Measurements from ENCODE around the gene PSAPL1.

Gene PSAPL1

DNA sequence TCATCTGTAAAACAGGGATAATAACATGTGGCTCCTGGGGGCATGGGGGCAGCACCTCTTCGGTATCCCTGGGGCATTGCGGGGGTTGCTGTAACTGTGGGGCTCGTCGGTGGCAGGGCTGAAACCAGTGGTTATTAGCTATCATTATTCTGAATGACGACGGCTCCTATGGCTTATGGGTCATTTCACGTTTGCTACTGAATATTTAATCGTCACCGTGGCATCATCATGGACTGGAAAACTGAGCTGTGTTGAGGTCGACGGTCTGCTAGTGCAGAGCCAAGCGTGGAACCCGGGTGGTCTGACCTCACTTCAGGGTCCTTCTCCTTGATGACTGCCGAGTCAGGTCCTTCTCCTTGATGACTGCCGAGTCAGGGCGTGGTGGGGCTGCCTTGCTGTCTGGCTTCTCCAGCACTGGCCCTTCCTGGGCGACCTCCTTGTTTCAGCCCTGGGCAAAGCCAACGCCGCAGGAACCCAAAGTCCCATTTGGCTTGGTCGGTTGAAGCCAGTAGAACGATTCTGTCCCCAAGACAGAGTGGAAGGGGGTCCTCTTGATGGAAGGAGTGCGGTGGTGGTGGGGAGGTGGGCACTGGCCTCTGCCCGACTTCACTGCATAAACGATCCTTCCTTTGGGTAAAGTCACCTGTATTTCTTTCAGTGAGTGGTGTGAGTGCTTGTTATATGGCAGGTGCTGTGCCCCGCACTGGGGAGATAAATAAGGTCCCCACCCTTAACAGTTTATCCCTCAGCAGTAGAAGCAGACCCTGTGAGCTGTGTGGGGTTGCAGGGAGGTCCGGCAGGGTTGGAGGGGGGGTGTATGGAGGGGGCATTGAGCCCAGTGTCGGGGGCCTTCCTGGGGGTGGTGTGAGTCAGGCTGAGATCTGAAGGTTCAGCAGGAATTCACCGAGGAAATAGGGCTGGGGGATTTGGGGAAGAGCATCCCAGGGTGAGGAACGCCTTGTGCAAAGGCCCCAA, 40.8 kb downstream of the PSAPL1 start:
- no peak for FAIRE-seq

DNA sequence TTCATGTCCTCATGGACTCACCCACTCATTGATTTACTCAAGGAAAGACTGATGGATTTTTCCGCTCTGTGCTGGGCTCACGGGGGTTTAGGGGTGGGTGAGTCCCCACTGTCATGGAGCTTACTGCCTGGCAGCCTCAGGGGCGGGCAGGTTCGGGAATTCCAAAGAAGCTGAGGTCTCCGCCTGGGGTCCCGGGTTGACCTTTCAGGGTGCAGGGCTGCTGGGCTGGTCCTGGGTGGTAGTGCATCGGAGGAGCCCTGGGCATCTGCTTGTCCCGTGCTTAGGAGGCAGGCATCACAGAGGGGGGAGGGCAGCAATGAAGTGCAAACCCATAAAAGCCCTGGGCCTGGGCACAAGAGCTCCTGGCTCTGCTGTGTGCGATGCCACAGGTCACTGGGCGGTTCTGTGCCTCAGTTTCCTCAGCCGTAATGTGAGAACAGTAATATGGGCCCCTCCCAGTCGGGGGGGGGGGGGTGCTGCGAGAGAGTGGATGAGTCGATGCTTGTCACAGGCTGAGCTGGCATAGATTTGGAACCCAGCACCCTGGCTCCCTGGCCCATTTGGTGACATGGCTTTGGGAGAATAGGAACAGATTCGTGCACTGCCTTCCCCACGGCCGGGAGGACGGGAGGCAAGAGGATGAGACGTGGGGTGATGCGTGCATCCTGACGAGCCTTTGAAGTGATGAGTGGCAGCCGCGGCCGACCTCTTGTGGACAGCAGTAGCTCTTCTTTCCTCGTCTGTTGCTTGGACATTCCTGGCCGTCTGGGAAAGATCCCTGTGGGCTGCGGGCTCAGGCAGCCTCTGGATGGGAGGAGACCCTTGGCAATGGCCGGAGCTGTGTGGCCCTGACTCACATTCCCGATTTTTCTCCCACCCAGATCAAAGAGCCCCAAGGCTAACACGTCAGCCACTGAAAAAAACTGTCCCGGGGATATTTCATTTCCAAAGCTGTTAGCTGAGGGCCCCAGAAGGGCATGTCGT, 42.0 kb downstream of the PSAPL1 start:
- FAIRE-seq: no peak

DNA sequence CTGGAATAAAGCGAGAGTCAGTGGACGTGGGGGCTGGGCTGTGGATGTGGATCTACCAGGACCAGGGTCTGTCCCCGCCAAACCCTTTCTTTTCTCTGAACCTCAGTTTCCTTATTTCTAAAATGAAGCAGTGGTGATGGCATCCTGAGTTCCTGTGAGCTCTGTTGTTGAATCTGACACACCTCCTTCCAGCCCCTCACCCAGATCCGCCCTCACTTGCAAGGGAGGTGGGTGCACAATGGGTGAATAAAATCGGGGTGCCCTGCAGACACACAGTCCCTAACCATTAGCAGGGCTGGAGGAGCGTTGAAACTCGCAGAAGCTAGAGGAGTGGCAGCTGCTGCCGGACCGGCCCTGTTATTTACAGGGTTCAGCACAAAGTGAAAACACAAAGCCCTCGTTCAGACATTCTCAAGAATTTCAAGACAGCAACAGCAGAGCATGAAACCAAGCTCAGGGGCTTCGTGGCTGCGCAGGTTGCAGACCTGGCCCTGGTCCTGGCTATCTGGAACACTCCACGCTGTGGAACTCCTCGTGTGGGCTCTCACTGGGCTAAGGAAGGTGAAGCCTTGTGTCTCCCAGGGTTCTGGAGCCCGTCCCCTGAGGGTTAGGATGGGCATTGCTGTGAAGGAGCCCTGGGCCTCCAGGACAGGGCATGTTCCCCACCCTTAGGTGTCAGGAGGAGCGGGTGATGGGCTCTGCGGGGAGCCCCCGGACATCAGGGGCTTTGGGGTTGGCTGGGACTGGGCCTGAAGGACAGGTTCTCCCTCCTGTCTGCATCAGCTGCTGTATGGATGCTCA, 42.9 kb downstream of the PSAPL1 start:
- no peak for FAIRE-seq

GRCh38 chr4:7390906-7391636, 43.7 kb downstream of the PSAPL1 start:
- no peak for FAIRE-seq

DNA sequence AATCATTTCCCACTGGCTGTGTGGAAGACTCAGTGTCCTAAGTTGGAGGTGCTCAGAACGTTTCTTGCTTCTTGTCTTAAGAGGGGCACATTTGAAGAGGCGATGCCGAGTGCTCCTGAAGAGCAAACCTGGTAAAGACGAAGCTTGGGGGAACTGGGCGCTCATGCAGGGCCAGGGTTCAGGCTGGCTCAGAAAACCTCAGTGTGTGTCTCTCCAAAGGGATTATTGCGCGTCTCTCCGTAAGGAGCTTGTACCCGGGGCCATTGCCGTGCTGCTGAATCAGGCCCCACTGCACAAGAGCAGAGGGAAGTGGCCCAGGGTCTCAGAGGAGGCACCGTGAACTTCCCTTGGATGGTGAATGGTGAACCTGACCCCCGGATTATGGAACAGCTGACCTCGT, 44.4 kb downstream of the PSAPL1 start:
- FAIRE-seq: no peak

DNA sequence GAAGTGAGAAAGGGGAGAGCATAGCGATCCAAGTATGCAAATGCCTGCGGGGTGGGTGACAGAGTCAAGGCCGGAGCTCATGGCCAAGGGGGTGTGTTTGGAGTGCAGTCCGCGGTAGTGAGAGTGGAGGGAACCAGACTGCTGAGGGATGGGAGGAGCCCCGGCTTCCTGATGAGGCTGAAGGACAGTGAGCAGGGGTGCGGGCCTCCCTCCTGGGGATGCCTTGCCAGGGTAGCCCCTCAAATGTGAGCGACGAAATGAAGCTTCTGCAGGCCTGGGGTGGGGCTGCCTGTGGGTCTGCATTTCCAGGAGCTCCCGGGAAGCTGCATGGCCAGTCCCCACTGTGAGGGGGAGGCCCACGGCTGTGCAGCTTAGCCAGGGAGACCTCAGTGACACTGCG, 45.0 kb downstream of the PSAPL1 start:
- FAIRE-seq: no peak

GRCh38 chr4:7389101-7389701, 45.5 kb downstream of the PSAPL1 start:
- FAIRE-seq: no peak

DNA sequence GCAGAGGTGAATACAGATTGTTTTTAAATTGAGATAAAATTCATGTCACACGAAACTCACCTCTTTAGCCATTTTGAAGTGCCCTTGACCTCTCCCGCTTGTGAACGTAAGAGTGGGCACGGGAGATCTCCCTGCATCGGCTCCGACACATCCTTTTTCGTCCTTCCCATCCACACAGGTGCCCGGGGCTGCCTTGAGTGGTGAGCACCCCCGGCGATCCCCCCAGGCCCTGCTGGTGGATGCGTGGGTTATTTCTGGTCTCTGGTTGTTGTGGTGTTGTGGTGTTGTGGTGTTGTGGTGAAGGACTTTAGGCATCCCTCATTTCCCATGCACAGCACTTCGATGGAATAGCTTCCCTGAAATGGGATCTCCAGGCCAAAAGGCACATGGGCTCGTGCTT, 46.1 kb downstream of the PSAPL1 start:
- FAIRE-seq: no peak

DNA sequence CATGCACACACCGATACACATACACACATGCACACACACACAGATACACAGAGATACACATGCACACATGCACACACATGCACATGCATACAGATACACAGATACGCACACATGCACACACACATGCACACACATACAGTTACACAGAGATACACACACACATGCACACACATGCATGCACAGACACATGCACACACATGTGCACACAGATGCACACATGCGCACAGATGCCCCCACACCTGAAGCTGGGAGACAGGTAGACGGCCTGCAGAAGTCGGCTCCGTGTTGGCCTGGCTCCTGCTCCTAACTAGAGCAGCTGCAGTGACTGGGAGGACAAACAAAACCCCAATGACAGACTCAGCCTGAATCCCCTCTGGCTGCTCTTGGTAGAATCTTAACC, 46.8 kb downstream of the PSAPL1 start:
- FAIRE-seq: no peak

GRCh38 chr4:7384929-7385890, 49.5 kb downstream of the PSAPL1 start:
- FAIRE-seq: no peak

GRCh38 chr4:7384003-7384928, 50.5 kb downstream of the PSAPL1 start:
- FAIRE-seq: no peak

DNA sequence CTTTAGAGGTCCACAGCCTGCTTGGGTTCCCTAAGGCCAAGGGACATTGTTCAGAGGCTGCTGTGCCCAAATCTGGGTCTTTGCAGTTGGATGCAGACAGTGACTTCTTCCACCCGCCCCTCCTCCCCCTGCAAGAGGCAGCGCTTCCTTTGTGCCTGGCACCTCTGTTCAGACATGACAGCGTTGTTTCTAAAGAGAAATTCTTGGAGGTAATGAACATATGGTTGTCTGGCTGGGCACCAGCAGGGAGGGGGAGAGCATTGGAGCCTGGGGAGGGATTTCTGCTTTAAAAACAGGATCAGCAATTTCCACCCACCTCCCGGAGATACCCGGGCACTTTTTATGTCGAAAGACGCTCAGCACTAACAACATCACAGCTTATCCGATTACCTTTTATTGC, 51.5 kb downstream of the PSAPL1 start:
- no peak for FAIRE-seq

DNA sequence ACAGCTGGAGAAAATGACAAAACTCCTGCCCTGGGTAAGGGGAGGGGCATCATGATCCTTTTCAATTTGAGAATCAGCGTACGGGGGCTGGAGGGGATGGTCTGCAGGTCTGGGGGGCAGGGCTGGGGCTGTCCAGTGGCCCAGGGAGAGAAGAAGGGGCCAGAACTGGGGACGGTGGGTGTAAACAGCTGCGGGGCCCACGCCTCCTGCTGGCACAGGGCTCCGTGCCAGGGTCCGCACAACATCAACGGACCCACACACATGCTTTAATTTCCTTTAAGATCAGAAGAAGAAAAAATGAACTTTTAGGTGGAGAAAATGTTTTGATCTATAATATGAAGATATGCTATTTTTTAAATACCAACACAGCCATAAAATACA, 52.1 kb downstream of the PSAPL1 start:
- FAIRE-seq: no peak

DNA sequence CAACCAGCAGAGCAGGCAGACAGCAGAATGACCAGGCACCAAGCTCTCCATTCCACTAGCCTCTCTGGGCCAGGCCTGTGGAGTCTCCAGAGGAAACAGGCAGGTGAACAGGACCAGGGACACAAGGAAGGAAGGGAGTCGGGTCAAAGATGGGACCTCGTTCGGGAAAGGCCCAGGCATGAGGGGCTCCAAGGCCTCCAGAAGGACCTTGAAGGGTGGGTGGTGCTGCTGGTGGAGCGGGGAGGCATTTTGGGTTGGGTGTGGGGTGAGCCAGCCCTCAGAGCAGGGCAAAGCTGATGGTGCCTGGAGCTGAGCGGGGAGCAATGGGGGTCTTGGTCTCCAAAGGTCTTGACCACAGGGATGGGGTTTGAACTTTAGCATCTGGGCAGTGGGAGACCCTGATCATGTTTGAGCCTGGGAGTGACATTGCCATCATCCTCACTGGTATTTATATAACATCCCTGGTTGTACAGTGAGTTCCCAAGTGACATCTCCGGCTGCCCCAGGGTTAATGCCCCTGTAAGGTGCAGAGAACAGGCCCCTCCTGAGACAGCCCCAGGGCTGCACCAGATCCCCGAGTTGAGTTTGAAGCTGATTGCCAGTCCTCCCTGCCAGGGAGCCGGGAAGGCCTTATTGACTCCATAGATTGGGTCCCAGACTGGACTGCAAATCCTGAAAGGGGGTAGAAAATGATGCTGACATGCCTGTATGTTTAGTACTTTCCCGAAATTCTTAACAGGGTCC, 52.7 kb downstream of the PSAPL1 start:
- FAIRE-seq: no peak

GRCh38 chr4:7381221-7381889, 53.4 kb downstream of the PSAPL1 start:
- no peak for FAIRE-seq
